Effector memory CD8-positive, alpha-beta T cell (primary cell): Measurements from ENCODE around the gene SRR.
"Not testable (repeated sequence)": the region's sequence is repeated elsewhere in the genome, so short reads cannot be mapped to it uniquely, and the experiment has no call there.

ENCODE experiments used
- ATAC-seq: fragments of 150-1000 bp; cut with Tn5 transposase; replicated peaks from 2 replicates; pipeline ENCODE4 v1.10.0; 2021; ENCODE audit warnings: mild to moderate bottlenecking, moderate library complexity
- DNase-seq, 3 experiments: peaks; one replicate each; pipeline ENCODE4 v3.0.0; 2021
- H3K27ac Mint-ChIP-seq, 2 donors: one replicate each; pipeline ENCODE4 v1.8.0; 2022; ENCODE audit warnings: mild to moderate bottlenecking in 2 of 2, mixed read lengths in 2 of 2, moderate library complexity in 2 of 2
- H3K27me3 Mint-ChIP-seq, 2 donors: one replicate each; pipeline ENCODE4 v1.8.0; 2022; ENCODE audit warnings: mixed read lengths in 2 of 2
- H3K36me3 Mint-ChIP-seq: one replicate; pipeline ENCODE4 v1.8.0; 2022; ENCODE audit warnings: mild to moderate bottlenecking, moderate library complexity, mixed read lengths; ENCODE audit not compliant: insufficient read depth
- H3K4me1 Mint-ChIP-seq, 2 donors: one replicate each; pipeline ENCODE4 v1.8.0; 2022; ENCODE audit warnings: low read depth in 2 of 2, mixed read lengths in 2 of 2
- H3K4me3 Mint-ChIP-seq, 2 donors: one replicate each; pipeline ENCODE4 v1.8.0; 2022; ENCODE audit warnings: mild to moderate bottlenecking in 2 of 2, mixed read lengths in 2 of 2, moderate library complexity in 2 of 2
- H3K9me3 Mint-ChIP-seq, 2 donors: one replicate each; pipeline ENCODE4 v1.8.0; 2022; ENCODE audit warnings: mixed read lengths in 2 of 2
- total RNA-seq, 9 experiments: gene quantifications; one replicate each; lab custom pipeline; 2026; lab: John Stamatoyannopoulos, UW

SRR gene
- total RNA-seq = 1.7 to 5.4 (median 3.7) reads per million in 9 experiments

GRCh38 chr17:2303204-2304188, at the start of gene SRR, which contains the start of gene SMG6:
TSS of gene SRR (plus strand) at chr17:2303950. CDS start at chr17:2315561, 11,611 bp downstream.
TSS of gene SMG6 (minus strand) at chr17:2303785. CDS start at chr17:2303720, 65 bp downstream.
- Mint-ChIP-seq H3K4me1 (peaks cover 20 to 27% of the 10 kb centered on the region in 2 donors), H3K9me3 (no peaks in the 10 kb centered on the region), H3K27ac (peak within 1 kb of the TSS; percentile 85 to 88), H3K27me3 (no peaks in the 10 kb centered on the region), H3K4me3 (peak within 1 kb of the TSS; percentile 85 to 89), H3K36me3 (peaks cover 19% of the 10 kb centered on the region)
- peak; percentile 85 for ATAC-seq
- DNase-seq = peak; percentile 88 to 89 (median 88)

- H3K27me3 Mint-ChIP-seq, DNase-seq, H3K9me3 Mint-ChIP-seq, ATAC-seq: not testable (repeated sequence)
- peak overlapping the region; percentile 68 to 79 for H3K4me3 Mint-ChIP-seq
- H3K27ac Mint-ChIP-seq = peak overlapping the region; percentile 95
- peaks cover 34% of the 10 kb centered on the region for H3K36me3 Mint-ChIP-seq
- H3K4me1 Mint-ChIP-seq = peaks cover 44 to 60% of the 10 kb centered on the region in 2 donors
Measured at GRCh38 chr17:2258830-2259229, 44.9 kb upstream of the SRR start.

- Mint-ChIP-seq H3K36me3 (peaks cover 28% of the 10 kb centered on the region), H3K4me3 (peak overlapping the region; percentile 68 to 79), H3K4me1 (peaks cover 50 to 60% of the 10 kb centered on the region in 2 donors), H3K9me3 (no peaks in the 10 kb centered on the region), H3K27ac (peak overlapping the region; percentile 95), H3K27me3 (no peaks in the 10 kb centered on the region)
- DNase-seq (peak; percentile 38 to 54 (median 48)), ATAC-seq (peak; percentile 80)
Measured at GRCh38 chr17:2259769-2260536, 43.8 kb upstream of the SRR start.

- no peak for ATAC-seq
- H3K27me3 Mint-ChIP-seq = no peaks in the 10 kb centered on the region
- no peaks in the 10 kb centered on the region for H3K9me3 Mint-ChIP-seq
- peaks cover 42% of the 10 kb centered on the region for H3K36me3 Mint-ChIP-seq
- DNase-seq = no peak
- H3K4me1 Mint-ChIP-seq = peaks cover 64 to 75% of the 10 kb centered on the region in 2 donors
- H3K4me3 Mint-ChIP-seq = peak overlapping the region in 1 of 2 donors; percentile 25
- peak overlapping the region in 1 of 2 donors; percentile 95 for H3K27ac Mint-ChIP-seq
Measured at GRCh38 chr17:2262135-2262587, 41.6 kb upstream of the SRR start.

- Mint-ChIP-seq H3K4me1 (peaks cover 65 to 79% of the 10 kb centered on the region in 2 donors), H3K27ac (peak overlapping the region; percentile 92 to 94), H3K36me3 (peaks cover 41% of the 10 kb centered on the region), H3K27me3 (no peaks in the 10 kb centered on the region), H3K9me3 (no peaks in the 10 kb centered on the region), H3K4me3 (peak overlapping the region; percentile 60 to 80)
- DNase-seq = no peak
- no peak for ATAC-seq
Measured at GRCh38 chr17:2263183-2264066, 40.3 kb upstream of the SRR start.

GRCh38 chr17:2264067-2264860, 39.5 kb upstream of the SRR start:
- ATAC-seq (no peak), DNase-seq (no peak)

GRCh38 chr17:2265166-2265565, 38.6 kb upstream of the SRR start:
- DNase-seq, ATAC-seq, H3K27me3 Mint-ChIP-seq, H3K9me3 Mint-ChIP-seq: not testable (repeated sequence)
- H3K27ac Mint-ChIP-seq = peak overlapping the region; percentile 92 to 94
- H3K4me1 Mint-ChIP-seq = peaks cover 54 to 63% of the 10 kb centered on the region in 2 donors
- H3K36me3 Mint-ChIP-seq = peaks cover 39% of the 10 kb centered on the region
- peak overlapping the region; percentile 60 to 80 for H3K4me3 Mint-ChIP-seq

More at GRCh38 chr17:2264067-2264860, 39.5 kb upstream of the SRR start:
- H3K4me3 Mint-ChIP-seq = peak overlapping the region; percentile 60 to 80
- H3K4me1 Mint-ChIP-seq = peaks cover 57 to 72% of the 10 kb centered on the region in 2 donors
- no peaks in the 10 kb centered on the region for H3K9me3 Mint-ChIP-seq
- no peaks in the 10 kb centered on the region for H3K27me3 Mint-ChIP-seq
- peak overlapping the region; percentile 92 to 94 for H3K27ac Mint-ChIP-seq
- H3K36me3 Mint-ChIP-seq = peaks cover 42% of the 10 kb centered on the region

- peak; percentile 76 to 82 (median 79) for DNase-seq
- no peaks in the 10 kb centered on the region for H3K9me3 Mint-ChIP-seq
- peak; percentile 86 for ATAC-seq
- H3K36me3 Mint-ChIP-seq = peaks cover 36% of the 10 kb centered on the region
- H3K27me3 Mint-ChIP-seq = no peaks in the 10 kb centered on the region
- peaks cover 50 to 57% of the 10 kb centered on the region in 2 donors for H3K4me1 Mint-ChIP-seq
- peak overlapping the region; percentile 92 to 94 for H3K27ac Mint-ChIP-seq
- peak overlapping the region; percentile 71 to 80 for H3K4me3 Mint-ChIP-seq
Measured at GRCh38 chr17:2266045-2266864, 37.5 kb upstream of the SRR start.

GRCh38 chr17:2266865-2267228, 36.9 kb upstream of the SRR start:
- peak overlapping the region; percentile 92 to 94 for H3K27ac Mint-ChIP-seq
- H3K9me3 Mint-ChIP-seq = no peaks in the 10 kb centered on the region
- peak overlapping the region; percentile 71 to 80 for H3K4me3 Mint-ChIP-seq
- H3K4me1 Mint-ChIP-seq = peaks cover 48 to 54% of the 10 kb centered on the region in 2 donors
- H3K36me3 Mint-ChIP-seq = peaks cover 36% of the 10 kb centered on the region
- peak; percentile 11 for ATAC-seq
- H3K27me3 Mint-ChIP-seq = no peaks in the 10 kb centered on the region
- peak in 1 of 3 experiments; percentile 16 for DNase-seq

- ATAC-seq (no peak), DNase-seq (no peak)
- peak overlapping the region; percentile 92 to 94 for H3K27ac Mint-ChIP-seq
- no peaks in the 10 kb centered on the region for H3K27me3 Mint-ChIP-seq
- peaks cover 38% of the 10 kb centered on the region for H3K36me3 Mint-ChIP-seq
- H3K4me3 Mint-ChIP-seq = peak overlapping the region; percentile 71 to 80
- peaks cover 50 to 56% of the 10 kb centered on the region in 2 donors for H3K4me1 Mint-ChIP-seq
- no peaks in the 10 kb centered on the region for H3K9me3 Mint-ChIP-seq
Measured at GRCh38 chr17:2267354-2267753, 36.4 kb upstream of the SRR start.
